Liver (tissue), 9 donors: ENCODE measurements around the gene PSMB3. TPM values are rescaled to one million over a fixed set of nuclear protein-coding genes. Genes with fewer than 3 reads are reported as not detected.

Experiments used
- DNase-seq: peaks from one replicate; pipeline ENCODE4 v3.0.0-alpha.2; 2017; ENCODE audit warnings: low spot score
- H3K27ac ChIP-seq, 2 donors: one replicate each; pipeline ENCODE4 v1.7.0; 2013; ENCODE audit warnings: inconsistent platforms in 2 of 2, low read length in 2 of 2, control low read depth in 1 of 2, low read depth in 1 of 2, mild to moderate bottlenecking in 1 of 2
- H3K27me3 ChIP-seq, 4 donors: one replicate each; pipeline versions ENCODE4 v1.6.1 to v1.7.0; 2013; ENCODE audit warnings: low read length in 3 of 4, inconsistent platforms in 1 of 4, mild to moderate bottlenecking in 1 of 4, moderate library complexity in 1 of 4; ENCODE audit not compliant: control insufficient read depth in 4 of 4, insufficient read depth in 4 of 4
- H3K36me3 ChIP-seq, 4 donors: one replicate each; pipeline versions ENCODE4 v1.6.1 to v1.7.0; 2013; ENCODE audit warnings: low read length in 3 of 4, mild to moderate bottlenecking in 3 of 4, low read depth in 1 of 4, moderate library complexity in 1 of 4; ENCODE audit not compliant: control insufficient read depth in 4 of 4, insufficient read depth in 3 of 4
- H3K4me1 ChIP-seq, 4 donors: one replicate each; pipeline versions ENCODE4 v1.6.1 to v1.7.0; 2013; ENCODE audit warnings: low read length in 3 of 4, mild to moderate bottlenecking in 3 of 4, moderate library complexity in 1 of 4; ENCODE audit not compliant: control insufficient read depth in 4 of 4, insufficient read depth in 4 of 4
- H3K4me3 ChIP-seq, 3 donors: one replicate each; pipeline versions ENCODE4 v1.6.1 to v1.7.0; 2013; ENCODE audit warnings: low read length in 3 of 3, control low read depth in 1 of 3, low read depth in 1 of 3, mild to moderate bottlenecking in 1 of 3
- H3K9ac ChIP-seq, 2 donors: one replicate each; pipeline ENCODE4 v1.7.0; 2013; ENCODE audit warnings: low read length in 2 of 2, mild to moderate bottlenecking in 2 of 2, moderate library complexity in 2 of 2, control low read depth in 1 of 2, low read depth in 1 of 2
- H3K9me3 ChIP-seq, 4 donors: one replicate each; pipeline versions ENCODE4 v1.6.1 to v1.7.0; 2013; ENCODE audit warnings: low read length in 3 of 4; ENCODE audit not compliant: control insufficient read depth in 4 of 4
- EGR1 ChIP-seq, 2 donors: IDR thresholded peaks; 2 replicates each; pipeline ENCODE4 v1.6.1; 2016 to 2018; ENCODE audit warnings: antibody characterized with exemption in 2 of 2, low read depth in 2 of 2
- FOXA1 ChIP-seq: IDR thresholded peaks from 2 replicates; pipeline ENCODE4 v1.6.1; 2016; ENCODE audit warnings: antibody characterized with exemption
- GABPA ChIP-seq, 2 donors: IDR thresholded peaks in 1 of 2; conservative IDR thresholded peaks in 1 of 2; 2 replicates each; pipeline ENCODE4 v1.6.1; 2016; ENCODE audit warnings: antibody characterized with exemption in 2 of 2, mild to moderate bottlenecking in 1 of 2, moderate library complexity in 1 of 2
- HNF4A ChIP-seq, 2 donors: conservative IDR thresholded peaks; 2 replicates each; pipeline ENCODE4 v1.6.1; 2016; ENCODE audit warnings: antibody characterized with exemption in 2 of 2, mild to moderate bottlenecking in 2 of 2
- HNF4G ChIP-seq: IDR thresholded peaks from 2 replicates; pipeline ENCODE4 v1.6.1; 2016; ENCODE audit warnings: antibody characterized with exemption
- JUND ChIP-seq, 2 donors: IDR thresholded peaks; 2 replicates each; pipeline ENCODE4 v1.6.1; 2016; ENCODE audit warnings: antibody characterized with exemption in 2 of 2
- NR2F2 ChIP-seq: IDR thresholded peaks from 2 replicates; pipeline ENCODE4 v1.6.1; 2016; ENCODE audit warnings: antibody characterized with exemption
- RAD21 ChIP-seq, 2 donors: IDR thresholded peaks; 2 replicates each; pipeline ENCODE4 v1.6.1; 2016; ENCODE audit warnings: antibody characterized with exemption in 2 of 2, mild to moderate bottlenecking in 2 of 2
- RXRA ChIP-seq, 2 donors: IDR thresholded peaks; 2 replicates each; pipeline ENCODE4 v1.6.1; 2017 to 2018; ENCODE audit warnings: antibody characterized with exemption in 2 of 2, mild to moderate bottlenecking in 1 of 2
- SP1 ChIP-seq: IDR thresholded peaks from 2 replicates; pipeline ENCODE4 v1.6.1; 2018; ENCODE audit warnings: antibody characterized with exemption, mild to moderate bottlenecking
- TAF1 ChIP-seq: conservative IDR thresholded peaks from 2 replicates; pipeline ENCODE4 v1.6.1; 2016; ENCODE audit warnings: antibody characterized with exemption, mild to moderate bottlenecking
- YY1 ChIP-seq: IDR thresholded peaks from 2 replicates; pipeline ENCODE4 v1.6.1; 2016; ENCODE audit warnings: antibody characterized with exemption, mild to moderate bottlenecking
- ZBTB33 ChIP-seq: IDR thresholded peaks from 2 replicates; pipeline ENCODE4 v1.6.1; 2016; ENCODE audit warnings: antibody characterized with exemption
- WGBS: extraction: QIAGEN DNeasy Blood & Tissue Kit; methylation state at CpG from one replicate; pipeline ENCODE4 v1.1.7; 2013; 5-methylcytosine and 5-hydroxymethylcytosine counted together
- polyA plus RNA-seq, 2 donors: library from polyadenylated mRNA; stranded (reverse) in 1 of 2; unstranded in 1 of 2; fragments of 200-250 nt in 1 of 2; fragments of >200 nt in 1 of 2; fragmentation: Nextera tagmentation in 1 of 2; extraction: Ambion mirVana in 1 of 2; gene quantifications; one replicate each; pipeline versions ENCODE4 v1.2.1 to v1.2.3, GENCODE V29; 2013 to 2015
- total RNA-seq, 2 donors: library from RNA; depleted of rRNA; stranded (reverse); fragments of >200 nt; gene quantifications; one replicate each; pipeline ENCODE4 v1.2.3, GENCODE V29; 2014
- TF ChIP-seq, protein P1 (sequence below): IDR thresholded peaks from 2 replicates; pipeline ENCODE4 v1.6.1; 2016; ENCODE audit warnings: antibody characterized with exemption
- TF ChIP-seq, protein P2 (sequence below): fragments of 150-350 bp; IDR thresholded peaks from 2 replicates; pipeline ENCODE4 v1.5.1; 2017; ENCODE audit warnings: improper control_type of control experiment, low read depth, low read length; ENCODE audit not compliant: missing input control
- TF ChIP-seq, protein P3 (sequence below): IDR thresholded peaks from 2 replicates; pipeline ENCODE4 v1.6.1; 2016; ENCODE audit warnings: antibody characterized with exemption, mild to moderate bottlenecking
- donor health status: healthy.
- donor health status: healthy.
- donor health status: healthy.
- donor health status: healthy.
- donor health status: healthy.

Gene PSMB3
- total and polyA plus RNA-seq, 4 donors, result 121 to 279 (median 169) TPM

DNA sequence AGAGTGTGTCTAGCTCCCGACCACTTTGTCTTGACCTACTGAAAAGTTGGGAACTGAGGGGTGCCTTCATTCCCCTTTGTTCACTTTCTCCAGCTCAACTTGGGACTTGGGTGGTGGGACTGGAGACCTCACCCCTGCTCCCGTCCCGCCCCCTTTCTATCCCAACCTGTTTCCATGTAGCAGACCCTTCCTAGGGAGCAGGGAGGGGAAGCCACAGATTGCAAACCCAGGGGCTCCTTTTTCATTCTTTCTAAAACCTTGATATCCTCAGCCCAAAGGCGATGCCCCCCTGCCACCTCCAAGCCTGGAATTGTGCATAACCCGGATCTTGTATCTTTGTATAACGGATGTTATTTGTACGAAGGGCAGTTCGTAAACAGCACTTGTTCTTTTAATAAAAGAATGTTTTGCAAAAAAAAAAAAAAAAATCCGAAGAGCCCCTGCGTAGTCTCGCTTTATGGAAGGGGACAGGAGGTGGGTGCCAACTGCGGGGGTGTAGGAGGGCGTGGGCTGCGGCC, 23.1 kb upstream of the PSMB3 start:
- peak overlapping the region; percentile 57 to 95 (median 71) for H3K4me3 ChIP-seq
- no peaks in the 10 kb centered on the region for H3K9me3 ChIP-seq
- no peak for DNase-seq
- peak overlapping the region; percentile 52 to 56 for H3K27ac ChIP-seq
- TF ChIP-seq, protein P1, sequence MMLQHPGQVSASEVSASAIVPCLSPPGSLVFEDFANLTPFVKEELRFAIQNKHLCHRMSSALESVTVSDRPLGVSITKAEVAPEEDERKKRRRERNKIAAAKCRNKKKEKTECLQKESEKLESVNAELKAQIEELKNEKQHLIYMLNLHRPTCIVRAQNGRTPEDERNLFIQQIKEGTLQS, result no peak
- TF ChIP-seq, protein P2, sequence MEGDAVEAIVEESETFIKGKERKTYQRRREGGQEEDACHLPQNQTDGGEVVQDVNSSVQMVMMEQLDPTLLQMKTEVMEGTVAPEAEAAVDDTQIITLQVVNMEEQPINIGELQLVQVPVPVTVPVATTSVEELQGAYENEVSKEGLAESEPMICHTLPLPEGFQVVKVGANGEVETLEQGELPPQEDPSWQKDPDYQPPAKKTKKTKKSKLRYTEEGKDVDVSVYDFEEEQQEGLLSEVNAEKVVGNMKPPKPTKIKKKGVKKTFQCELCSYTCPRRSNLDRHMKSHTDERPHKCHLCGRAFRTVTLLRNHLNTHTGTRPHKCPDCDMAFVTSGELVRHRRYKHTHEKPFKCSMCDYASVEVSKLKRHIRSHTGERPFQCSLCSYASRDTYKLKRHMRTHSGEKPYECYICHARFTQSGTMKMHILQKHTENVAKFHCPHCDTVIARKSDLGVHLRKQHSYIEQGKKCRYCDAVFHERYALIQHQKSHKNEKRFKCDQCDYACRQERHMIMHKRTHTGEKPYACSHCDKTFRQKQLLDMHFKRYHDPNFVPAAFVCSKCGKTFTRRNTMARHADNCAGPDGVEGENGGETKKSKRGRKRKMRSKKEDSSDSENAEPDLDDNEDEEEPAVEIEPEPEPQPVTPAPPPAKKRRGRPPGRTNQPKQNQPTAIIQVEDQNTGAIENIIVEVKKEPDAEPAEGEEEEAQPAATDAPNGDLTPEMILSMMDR, result no peak
- TF ChIP-seq NR2F2 (no peak), RAD21 (IDR thresholded peaks at IDR 0.05) (no peak), YY1 (no peak), SP1 (no peak), GABPA (IDR thresholded peaks at IDR 0.05 in 1 of 2, conservative IDR thresholded peaks at IDR 0.05 in 1 of 2) (no peak), ZBTB33 (no peak), HNF4G (no peak)
- TF ChIP-seq, protein P3, sequence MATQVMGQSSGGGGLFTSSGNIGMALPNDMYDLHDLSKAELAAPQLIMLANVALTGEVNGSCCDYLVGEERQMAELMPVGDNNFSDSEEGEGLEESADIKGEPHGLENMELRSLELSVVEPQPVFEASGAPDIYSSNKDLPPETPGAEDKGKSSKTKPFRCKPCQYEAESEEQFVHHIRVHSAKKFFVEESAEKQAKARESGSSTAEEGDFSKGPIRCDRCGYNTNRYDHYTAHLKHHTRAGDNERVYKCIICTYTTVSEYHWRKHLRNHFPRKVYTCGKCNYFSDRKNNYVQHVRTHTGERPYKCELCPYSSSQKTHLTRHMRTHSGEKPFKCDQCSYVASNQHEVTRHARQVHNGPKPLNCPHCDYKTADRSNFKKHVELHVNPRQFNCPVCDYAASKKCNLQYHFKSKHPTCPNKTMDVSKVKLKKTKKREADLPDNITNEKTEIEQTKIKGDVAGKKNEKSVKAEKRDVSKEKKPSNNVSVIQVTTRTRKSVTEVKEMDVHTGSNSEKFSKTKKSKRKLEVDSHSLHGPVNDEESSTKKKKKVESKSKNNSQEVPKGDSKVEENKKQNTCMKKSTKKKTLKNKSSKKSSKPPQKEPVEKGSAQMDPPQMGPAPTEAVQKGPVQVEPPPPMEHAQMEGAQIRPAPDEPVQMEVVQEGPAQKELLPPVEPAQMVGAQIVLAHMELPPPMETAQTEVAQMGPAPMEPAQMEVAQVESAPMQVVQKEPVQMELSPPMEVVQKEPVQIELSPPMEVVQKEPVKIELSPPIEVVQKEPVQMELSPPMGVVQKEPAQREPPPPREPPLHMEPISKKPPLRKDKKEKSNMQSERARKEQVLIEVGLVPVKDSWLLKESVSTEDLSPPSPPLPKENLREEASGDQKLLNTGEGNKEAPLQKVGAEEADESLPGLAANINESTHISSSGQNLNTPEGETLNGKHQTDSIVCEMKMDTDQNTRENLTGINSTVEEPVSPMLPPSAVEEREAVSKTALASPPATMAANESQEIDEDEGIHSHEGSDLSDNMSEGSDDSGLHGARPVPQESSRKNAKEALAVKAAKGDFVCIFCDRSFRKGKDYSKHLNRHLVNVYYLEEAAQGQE, result no peak
- peak overlapping the region; percentile 50 to 57 for H3K9ac ChIP-seq
- WGBS, result 28% methylated on average over 14 of the region's 14 CpGs
- peaks cover 0 to 6% (median 1%) of the 10 kb centered on the region in 4 donors for H3K36me3 ChIP-seq
- peaks cover 17 to 44% (median 33%) of the 10 kb centered on the region in 4 donors for H3K4me1 ChIP-seq
- H3K27me3 ChIP-seq, result no peaks in the 10 kb centered on the region

DNA sequence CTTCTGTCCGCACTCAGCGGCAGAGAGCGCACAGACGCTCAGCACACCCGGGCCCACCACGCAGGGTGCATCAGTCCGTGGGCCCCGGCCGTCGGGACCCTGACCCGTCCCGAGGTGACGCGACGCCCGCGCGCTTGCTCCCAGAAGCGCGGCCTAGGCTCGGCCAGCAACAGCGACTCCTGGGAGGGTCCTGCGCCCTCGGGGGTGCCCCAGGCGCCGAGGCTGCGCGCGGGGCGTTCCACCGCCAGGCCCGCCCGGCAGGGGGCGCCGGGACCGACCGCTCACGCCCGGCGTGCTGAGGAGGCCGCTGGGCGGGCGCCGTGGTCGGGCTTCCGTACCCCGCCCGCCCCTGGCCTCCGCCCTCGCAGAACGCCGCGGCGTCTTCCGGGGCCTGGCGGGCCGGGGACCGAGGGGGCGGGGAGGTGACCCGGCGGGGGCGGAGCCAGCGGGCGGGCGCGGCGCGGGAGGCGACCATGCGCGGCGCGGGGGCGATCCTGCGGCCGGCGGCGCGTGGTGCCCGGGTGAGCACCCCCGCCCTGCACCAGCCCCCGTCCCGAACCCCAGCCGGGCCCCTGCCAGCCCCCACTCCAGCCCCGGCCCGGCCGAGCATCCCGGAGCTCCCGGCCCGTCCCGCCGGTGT, 22.5 kb upstream of the PSMB3 start, which contains the start of gene CISD3:
Gene CISD3 (plus strand): TSS at position 456 of the 640 bp plus-strand sequence. CDS start 18 bp downstream, at position 474.
- Histone ChIP-seq H3K4me1 (peaks cover 17 to 44% (median 33%) of the 10 kb centered on the region in 4 donors), H3K9me3 (no peaks in the 10 kb centered on the region), H3K36me3 (peaks cover 0 to 3% (median 1%) of the 10 kb centered on the region in 4 donors), H3K9ac (peak within 1 kb of the TSS; percentile 93 to 97), H3K27me3 (no peaks in the 10 kb centered on the region), H3K4me3 (peak within 1 kb of the TSS; percentile 87 to 98 (median 95)), H3K27ac (peak within 1 kb of the TSS; percentile 98)
- WGBS, result under 1% methylated on average over 92 of the region's 92 CpGs
- peak; percentile 87 for DNase-seq
- no peak for TF ChIP-seq JUND (IDR thresholded peaks at IDR 0.05)
- TF ChIP-seq NR2F2, result no peak
- TF ChIP-seq RXRA (IDR thresholded peaks at IDR 0.05), result no peak
- TF ChIP-seq ZBTB33, result no peak
- TF ChIP-seq EGR1 (IDR thresholded peaks at IDR 0.05; ENCODE audit: low read depth in 2 of 2), result no peak
- no peak for TF ChIP-seq GABPA (IDR thresholded peaks at IDR 0.05 in 1 of 2, conservative IDR thresholded peaks at IDR 0.05 in 1 of 2)
- TF ChIP-seq HNF4A (conservative IDR thresholded peaks at IDR 0.05), result no peak
- TF ChIP-seq YY1, result no peak
- TF ChIP-seq, protein P3, result no peak
- TF ChIP-seq TAF1, result no peak
- TF ChIP-seq FOXA1, result no peak
- TF ChIP-seq, protein P1, result no peak
